GM21529 (cell line): ENCODE results near the gene C17orf50.
"Not testable (repeated sequence)": the region's sequence is repeated elsewhere in the genome, so short reads cannot be mapped to it uniquely, and the experiment has no call there.

Experiments used
- ATAC-seq: cut with Tn5 transposase; IDR thresholded peaks from one replicate; pipeline ENCODE4 v1.9.1; 2021; ENCODE audit not compliant: unreplicated experiment

Gene C17orf50

GRCh38 chr17:35751541-35751940, 9.1 kb upstream of the C17orf50 start:
- not testable (repeated sequence) for ATAC-seq

GRCh38 chr17:35752471-35752870, 8.2 kb upstream of the C17orf50 start:
- ATAC-seq, result no peak

GRCh38 chr17:35752945-35753764, 7.5 kb upstream of the C17orf50 start, which contains the start of gene GAS2L2:
GAS2L2 (minus strand) TSS chr17:35753239; CDS start chr17:35752850, 389 bp downstream.
- ATAC-seq, result no peak

- ATAC-seq, result no peak
Measured at GRCh38 chr17:35757243-35757642, 3.4 kb upstream of the C17orf50 start.

DNA sequence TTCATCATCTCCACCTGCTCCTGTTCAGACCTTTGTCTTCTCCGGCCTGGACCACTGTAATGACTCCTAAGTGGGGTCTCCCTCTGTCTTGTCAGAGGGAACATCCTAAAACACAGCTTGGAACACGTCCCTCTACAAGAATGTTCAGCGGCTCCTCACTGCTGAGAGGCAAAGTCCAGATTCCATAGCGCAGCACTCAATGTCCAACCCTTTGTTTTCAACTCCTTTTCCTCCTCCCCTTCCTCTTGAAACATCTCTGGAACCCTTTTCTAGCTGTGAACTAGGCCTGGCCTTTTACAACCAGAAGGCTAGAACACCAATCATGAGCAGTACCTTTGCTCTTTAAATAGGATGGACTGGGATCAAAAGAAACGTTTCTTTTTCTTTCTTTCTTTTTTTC, 914 bp downstream of the C17orf50 start:
- no peak for ATAC-seq

- no peak for ATAC-seq
Measured at GRCh38 chr17:35763767-35764122, 3.1 kb downstream of the C17orf50 start.

DNA sequence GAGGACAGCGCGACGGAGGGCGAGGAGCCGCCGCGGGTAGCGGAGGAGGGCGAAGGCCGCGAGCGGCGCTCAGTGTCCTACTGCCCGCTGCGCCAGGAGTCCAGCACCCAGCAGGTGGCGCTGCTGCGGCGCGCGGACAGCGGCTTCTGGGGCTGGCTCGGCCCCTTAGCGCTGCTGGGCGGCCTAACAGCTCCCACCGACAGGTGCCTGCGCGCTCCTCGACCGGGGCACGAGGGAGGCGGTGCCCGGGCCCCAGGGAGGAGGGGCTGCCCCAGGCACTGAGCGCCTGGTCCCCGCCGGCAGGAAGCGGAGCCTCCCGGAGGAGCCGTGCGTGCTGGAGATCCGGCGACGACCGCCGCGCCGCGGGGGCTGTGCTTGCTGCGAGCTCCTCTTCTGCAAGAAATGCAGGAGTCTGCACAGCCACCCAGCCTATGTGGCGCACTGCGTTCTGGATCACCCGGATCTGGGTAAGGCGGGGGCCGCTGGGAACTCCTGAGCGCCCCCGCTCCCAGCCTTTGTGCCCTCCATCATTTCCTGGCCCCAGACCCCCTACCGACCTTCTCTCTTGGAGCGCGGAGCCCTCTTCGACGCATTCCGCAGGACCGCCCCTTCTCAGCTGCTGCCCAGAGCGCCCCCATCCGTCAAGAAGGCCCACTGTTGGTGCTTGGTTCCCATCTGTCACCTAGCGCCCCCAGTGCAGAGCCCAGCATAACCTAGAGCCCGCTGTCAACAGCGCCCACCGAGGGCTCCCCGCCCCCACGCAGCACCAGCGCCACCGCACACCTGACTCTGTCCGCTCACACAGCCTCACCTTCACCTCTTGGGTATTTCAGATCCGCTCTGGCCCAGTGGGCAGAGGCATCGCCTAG, 3.7 kb downstream of the C17orf50 start:
- ATAC-seq, result peak; percentile 77

GRCh38 chr17:35765086-35765710, 4.5 kb downstream of the C17orf50 start:
- ATAC-seq, result no peak

- no peak for ATAC-seq
Measured at GRCh38 chr17:35765756-35766488, 5.2 kb downstream of the C17orf50 start.

- no peak for ATAC-seq
Measured at GRCh38 chr17:35766489-35766877, 5.8 kb downstream of the C17orf50 start.

- ATAC-seq, result no peak
Measured at GRCh38 chr17:35766903-35767510, 6.3 kb downstream of the C17orf50 start.

- ATAC-seq, result no peak
Measured at GRCh38 chr17:35768797-35769196, 8.1 kb downstream of the C17orf50 start.

GRCh38 chr17:35769895-35770486, 9.3 kb downstream of the C17orf50 start:
- ATAC-seq, result no peak

- ATAC-seq, result no peak
Measured at GRCh38 chr17:35773129-35773528, 12.4 kb downstream of the C17orf50 start.

- ATAC-seq, result no peak
Measured at GRCh38 chr17:35773679-35774425, 13.2 kb downstream of the C17orf50 start.

DNA sequence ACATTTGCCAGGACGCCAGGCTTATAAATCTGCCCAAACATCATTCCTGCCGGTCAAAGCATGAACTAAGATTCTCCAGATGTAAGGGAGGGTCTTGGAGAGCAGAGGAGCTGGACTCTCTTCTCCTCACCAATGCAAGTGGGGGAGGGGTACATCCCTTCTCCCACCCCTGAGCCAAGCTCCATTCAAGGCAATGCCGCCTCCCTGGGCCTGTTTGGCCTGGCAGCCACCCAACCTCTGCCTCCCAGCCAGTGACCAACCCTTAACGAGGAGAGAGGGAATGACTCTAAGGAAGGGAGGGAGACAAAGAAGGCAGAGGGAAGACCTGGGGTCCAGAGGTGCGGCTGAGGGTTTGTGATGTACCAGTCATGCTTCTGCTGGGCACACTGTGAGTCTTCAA, 13.8 kb downstream of the C17orf50 start:
- no peak for ATAC-seq

- ATAC-seq, result no peak
Measured at GRCh38 chr17:35775039-35775438, 14.4 kb downstream of the C17orf50 start.

- no peak for ATAC-seq
Measured at GRCh38 chr17:35775583-35775982, 14.9 kb downstream of the C17orf50 start.

- ATAC-seq, result no peak
Measured at GRCh38 chr17:35778641-35779196, 18.0 kb downstream of the C17orf50 start.
